Islet precursor cell (in vitro differentiated cells): ENCODE data around the gene TENM4.
"Not testable (repeated sequence)": the region's sequence is repeated elsewhere in the genome, so short reads cannot be mapped to it uniquely, and the experiment has no call there.

Experiments
- DNase-seq: peaks from one replicate; pipeline ENCODE4 v3.0.0-alpha.2; 2018

The TENM4 gene

DNA sequence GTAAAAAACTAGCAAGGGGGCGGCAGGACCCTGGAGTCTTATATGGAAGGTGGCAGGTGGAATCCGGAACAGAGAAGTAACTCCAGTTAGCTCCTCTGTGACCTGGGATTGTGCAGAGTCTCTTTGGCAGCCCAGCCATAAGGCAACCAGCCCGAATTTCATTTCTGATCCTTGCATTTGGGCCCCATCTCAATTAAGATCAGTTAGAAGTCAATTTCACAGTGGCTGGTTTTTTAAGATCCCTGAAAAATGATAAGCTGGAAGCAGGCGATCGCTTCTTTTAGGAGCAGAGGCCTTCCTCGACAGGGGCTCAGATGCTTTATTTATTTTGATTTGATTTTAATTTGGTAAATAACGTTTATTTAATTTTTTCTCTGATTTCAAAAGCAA is 199.0 kb downstream of the TENM4 start:
- DNase-seq: no peak

DNA sequence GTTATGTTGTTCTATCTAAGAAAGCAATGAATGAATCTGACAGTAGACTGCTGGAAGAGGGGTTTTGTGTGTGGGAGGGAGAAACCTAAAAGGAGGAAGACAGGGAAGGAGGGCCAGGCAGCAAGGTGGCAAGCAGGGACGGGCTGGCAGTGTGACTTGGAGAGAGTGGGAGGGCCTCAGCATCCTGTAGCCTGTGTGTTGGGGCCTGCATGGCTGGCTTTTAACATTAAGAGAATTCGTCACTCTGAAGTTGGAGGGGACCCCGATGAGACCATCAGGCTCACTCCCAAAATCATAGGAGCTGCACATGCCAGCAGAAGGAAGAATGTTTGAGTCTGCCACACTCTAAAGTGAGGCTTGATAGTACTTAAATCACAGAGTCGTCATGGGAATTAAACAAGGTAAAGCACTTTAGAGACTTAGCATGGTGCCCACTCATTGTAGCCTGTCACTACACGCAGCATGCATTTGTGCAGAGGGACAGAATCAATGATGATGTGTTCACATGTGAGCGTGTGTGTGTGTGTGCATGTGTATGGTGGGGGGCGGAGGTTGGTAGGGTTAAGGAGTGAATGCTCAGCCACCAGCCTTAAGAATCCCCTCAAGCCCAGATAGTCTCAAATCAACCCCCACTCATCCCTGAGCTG is 199.5 kb downstream of the TENM4 start:
- DNase-seq: peak; percentile 24

- DNase-seq: peak; percentile 66
Measured at GRCh38 chr11:79237703-79238102, 203.1 kb downstream of the TENM4 start.

- no peak for DNase-seq
Measured at GRCh38 chr11:79237091-79237490, 203.7 kb downstream of the TENM4 start.

DNA sequence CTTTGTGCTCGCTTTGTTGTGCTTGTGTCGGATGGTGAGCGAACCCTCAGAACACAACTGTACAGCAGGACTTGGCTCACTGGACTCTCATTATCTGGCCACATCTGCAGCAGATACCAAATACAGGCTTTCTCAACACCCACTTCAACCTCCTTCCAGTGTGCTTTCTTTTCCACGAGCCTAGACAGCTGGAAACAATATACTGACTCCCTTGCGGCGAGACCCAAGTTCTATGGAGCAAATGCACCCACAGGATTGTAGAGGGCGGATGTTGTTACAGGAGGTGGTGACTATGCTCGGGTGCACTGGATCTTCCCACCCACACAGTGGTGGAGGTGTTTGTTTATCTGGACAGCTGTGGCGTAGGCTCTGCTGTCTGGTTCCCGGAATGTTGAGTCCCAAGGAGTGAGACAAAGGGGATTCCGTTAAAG is 204.3 kb downstream of the TENM4 start:
- DNase-seq: peak; percentile 92

DNA sequence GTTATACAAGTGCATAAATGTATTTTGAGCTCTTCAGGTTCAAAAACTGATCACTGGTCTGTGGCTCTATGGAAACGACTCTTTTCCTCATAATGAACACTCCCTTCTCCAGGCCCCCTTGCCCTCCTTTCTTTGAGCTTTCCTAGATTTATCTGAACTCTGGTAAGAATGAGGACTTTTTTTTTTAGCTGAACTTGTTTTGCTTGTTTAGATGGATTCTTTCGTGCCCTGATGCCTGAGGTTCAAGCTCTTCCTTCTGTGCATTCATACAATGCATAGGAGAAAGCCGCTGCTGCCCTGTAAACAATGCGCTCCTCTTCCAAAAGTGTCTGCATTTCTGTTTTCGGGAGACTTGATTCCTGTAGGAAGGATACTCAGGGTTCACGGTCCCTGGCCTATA is 205.1 kb downstream of the TENM4 start:
- peak; percentile 41 for DNase-seq

GRCh38 chr11:79232346-79232745 is 208.5 kb downstream of the TENM4 start:
- peak; percentile 26 for DNase-seq

DNA sequence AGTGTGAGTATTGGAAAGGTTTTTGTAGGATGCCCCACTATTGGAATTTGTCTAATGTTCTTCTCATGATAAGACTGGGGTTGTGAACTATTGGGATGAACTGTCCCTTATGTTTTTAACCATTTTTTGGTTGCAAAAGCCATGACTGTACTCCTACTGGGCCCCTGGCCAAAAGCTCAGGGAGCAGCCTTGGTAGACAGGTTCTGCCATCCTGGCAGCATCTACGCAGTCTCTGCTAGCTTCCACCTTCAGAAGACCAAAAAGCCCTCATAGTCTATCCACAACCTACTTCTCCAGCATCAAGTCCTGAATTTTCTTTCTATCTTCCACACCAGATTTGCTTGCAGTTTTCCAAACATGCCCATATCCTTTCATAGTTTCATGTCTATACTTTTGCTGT is 211.8 kb downstream of the TENM4 start:
- DNase-seq: no peak

DNA sequence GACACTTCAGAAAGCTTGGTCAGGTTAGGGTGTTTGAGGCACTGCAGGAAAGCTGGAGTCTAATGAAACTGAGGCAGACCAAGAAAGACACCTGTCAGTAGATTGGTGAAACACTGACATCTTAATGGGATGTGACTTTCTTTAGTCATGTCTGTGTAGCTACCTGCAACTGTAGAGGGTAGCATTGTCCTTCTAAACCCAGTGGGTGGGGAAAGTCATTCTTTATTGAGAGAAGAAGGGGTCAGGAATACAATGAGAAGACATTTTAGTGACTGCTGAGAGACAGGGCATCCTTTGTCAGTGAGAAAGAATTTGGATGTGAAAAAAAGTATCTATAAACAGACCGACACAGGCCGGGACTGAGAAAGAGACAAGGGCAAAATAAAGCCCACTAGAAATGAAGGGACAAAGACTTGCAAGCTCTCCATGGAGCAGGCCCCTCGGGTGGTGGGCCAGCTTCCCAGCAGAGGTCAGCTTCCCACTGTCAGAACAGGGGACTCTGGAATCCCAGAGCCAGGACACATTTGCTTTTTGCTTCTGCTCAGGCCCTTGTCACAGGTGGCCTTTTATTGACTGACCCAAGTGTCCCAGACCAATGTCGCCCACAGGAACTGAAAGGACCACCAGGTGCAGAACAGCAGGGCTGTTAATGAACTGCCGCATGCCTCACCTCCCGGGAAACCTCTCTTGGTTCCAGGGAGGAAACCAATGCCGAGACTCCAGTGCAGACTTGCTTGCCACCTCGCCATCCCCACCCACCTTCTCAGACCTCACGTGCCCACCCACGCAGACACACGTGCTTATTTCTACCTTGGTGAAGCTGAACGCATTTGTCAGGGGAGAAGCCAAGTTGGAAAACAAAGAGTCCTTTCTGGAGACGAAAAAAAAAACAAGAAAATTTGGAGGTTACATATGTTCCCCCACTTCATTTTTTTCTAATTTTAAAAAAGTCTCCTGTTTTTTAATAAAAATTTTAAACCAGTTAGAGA is 212.8 kb downstream of the TENM4 start:
- DNase-seq: peak; percentile 57

- DNase-seq: peak; percentile 47
Measured at GRCh38 chr11:79227308-79227707, 213.5 kb downstream of the TENM4 start.

GRCh38 chr11:79226126-79226525 is 214.7 kb downstream of the TENM4 start:
- peak; percentile 32 for DNase-seq

GRCh38 chr11:79222163-79222562 is 218.7 kb downstream of the TENM4 start:
- DNase-seq: not testable (repeated sequence)

- DNase-seq: peak; percentile 43
Measured at GRCh38 chr11:79221444-79222130, 219.2 kb downstream of the TENM4 start.

DNA sequence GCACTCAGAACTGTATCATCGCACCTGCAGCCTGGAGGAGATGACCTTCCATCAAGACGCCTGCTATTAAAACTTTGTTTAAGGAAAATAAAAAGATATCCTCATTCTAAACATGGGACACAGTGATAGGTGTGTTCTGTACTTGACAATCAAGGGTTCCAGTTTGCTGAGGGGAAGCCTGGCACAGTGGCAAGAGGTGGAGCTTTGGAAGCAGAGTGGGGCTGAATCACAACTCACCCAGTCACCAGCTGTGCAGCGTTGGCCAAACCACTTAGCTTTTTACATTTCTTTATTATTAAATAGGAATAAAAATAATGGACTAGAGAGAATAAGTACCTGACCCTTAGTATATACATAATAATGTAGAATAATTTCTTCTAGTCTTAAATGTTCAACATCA is 220.7 kb downstream of the TENM4 start:
- DNase-seq: no peak

GRCh38 chr11:79219186-79220045 is 221.4 kb downstream of the TENM4 start:
- DNase-seq: peak; percentile 88

GRCh38 chr11:79212741-79213190 is 228.1 kb downstream of the TENM4 start:
- peak; percentile 82 for DNase-seq

GRCh38 chr11:79209540-79210266 is 231.1 kb downstream of the TENM4 start:
- DNase-seq: no peak

DNA sequence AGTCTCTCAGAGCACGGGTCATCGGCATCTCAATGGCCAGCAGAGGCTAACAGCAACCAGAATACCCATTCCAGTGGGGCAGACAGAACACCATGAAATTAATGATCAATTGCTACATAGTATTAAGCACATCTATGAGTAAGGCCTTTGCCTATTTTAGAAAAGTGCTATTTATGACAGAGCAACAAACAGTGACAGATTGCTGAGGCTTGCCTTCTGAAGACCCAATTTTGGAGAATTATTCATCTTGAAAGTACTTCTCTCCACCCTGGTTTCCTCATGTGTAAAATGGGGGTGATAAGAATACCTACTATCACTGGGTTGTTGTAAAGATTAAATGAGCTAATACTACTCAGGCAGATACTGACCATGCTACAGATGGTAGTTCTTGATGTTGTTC is 232.7 kb downstream of the TENM4 start:
- DNase-seq: no peak

GRCh38 chr11:79206951-79207350 is 233.9 kb downstream of the TENM4 start:
- peak; percentile 58 for DNase-seq

DNA sequence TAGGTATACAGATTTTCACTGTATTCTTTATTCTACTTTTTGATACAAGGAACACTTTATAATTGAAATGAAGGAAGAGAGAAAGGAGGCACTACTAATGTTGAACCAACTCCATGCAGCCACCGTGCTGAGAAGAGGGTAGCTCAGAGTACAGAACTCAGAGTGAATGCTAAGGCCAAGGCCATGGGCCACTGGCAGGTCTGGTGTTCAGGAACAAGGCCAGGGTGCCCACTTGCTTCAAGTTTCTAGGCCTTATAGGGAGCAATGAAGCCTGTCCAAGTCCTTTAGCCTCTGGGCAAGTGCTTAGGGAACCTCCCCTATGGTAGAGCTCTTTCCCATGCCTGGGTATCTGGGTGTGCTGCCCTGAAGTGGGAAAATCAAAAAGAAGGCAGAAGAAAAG is 235.0 kb downstream of the TENM4 start:
- DNase-seq: no peak

GRCh38 chr11:79201677-79202347 is 239.0 kb downstream of the TENM4 start:
- DNase-seq: peak; percentile 75
